ENCODE results near the gene H2BK1. TPM values are rescaled to one million over a fixed set of nuclear protein-coding genes. Genes with fewer than 3 reads are reported as not detected.

Gene H2BK1
- total RNA-seq, 1 donor from 2014 or later: not detected

DNA sequence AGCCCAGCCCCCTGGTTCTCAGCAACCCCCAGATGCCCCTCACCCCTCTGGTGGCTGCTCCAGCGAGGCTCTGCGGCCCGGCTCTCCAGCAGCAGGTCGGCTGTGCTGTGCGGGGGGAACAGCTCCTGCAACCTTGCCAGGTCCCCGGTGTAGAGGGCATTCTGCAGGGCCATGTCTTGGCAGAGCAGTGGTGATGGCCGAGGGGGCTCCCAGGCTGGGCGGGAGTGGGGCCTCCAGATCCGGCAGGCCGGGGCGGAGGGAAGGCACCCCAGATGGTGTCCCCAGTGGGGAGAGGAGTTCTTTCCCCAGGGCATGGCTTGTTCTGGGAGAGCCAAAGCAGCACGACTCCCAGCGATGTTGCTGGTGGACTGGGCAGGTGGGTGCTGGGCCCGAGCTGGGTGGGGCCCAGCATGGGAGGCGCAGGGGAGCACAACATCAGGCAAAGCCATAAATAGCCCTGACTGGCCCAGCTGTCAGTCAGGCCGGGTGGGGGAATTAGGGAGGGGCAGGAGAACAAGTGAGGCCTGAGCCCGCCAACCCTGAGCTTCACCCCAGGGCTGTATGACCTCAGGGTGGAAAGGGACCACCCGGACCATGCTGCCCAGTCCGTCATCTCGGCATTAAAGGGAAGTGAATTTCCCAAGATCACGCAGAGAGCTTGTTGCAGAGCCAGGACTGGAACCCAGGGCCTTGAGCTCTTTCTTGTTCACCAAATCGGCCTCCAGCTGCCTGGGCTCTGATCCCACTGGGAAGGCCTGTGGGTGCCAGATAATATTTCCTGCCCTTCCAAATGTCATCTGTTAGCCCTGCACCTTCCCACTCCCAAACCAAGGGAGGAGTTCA lies 22.7 kb downstream of the H2BK1 start:
- H3K4me1 Mint-ChIP-seq (ENCODE audit: low read depth): no peaks in the 10 kb centered on the region
- peaks cover 29% of the 10 kb centered on the region for H3K27me3 Mint-ChIP-seq
- no peak overlapping the region for H3K4me3 Mint-ChIP-seq (ENCODE audit: low read depth)
- no peak overlapping the region for H3K27ac Mint-ChIP-seq
- TF ChIP-seq, protein P1, sequence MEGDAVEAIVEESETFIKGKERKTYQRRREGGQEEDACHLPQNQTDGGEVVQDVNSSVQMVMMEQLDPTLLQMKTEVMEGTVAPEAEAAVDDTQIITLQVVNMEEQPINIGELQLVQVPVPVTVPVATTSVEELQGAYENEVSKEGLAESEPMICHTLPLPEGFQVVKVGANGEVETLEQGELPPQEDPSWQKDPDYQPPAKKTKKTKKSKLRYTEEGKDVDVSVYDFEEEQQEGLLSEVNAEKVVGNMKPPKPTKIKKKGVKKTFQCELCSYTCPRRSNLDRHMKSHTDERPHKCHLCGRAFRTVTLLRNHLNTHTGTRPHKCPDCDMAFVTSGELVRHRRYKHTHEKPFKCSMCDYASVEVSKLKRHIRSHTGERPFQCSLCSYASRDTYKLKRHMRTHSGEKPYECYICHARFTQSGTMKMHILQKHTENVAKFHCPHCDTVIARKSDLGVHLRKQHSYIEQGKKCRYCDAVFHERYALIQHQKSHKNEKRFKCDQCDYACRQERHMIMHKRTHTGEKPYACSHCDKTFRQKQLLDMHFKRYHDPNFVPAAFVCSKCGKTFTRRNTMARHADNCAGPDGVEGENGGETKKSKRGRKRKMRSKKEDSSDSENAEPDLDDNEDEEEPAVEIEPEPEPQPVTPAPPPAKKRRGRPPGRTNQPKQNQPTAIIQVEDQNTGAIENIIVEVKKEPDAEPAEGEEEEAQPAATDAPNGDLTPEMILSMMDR (IDR thresholded peaks at IDR 0.05; ENCODE audit: unreplicated experiment): no peak
- H3K36me3 Mint-ChIP-seq (ENCODE audit: insufficient read depth): no peaks in the 10 kb centered on the region
- no peaks in the 10 kb centered on the region for H3K9me3 Mint-ChIP-seq (ENCODE audit: low read depth)
- no peak for DNase-seq (ENCODE audit: low spot score, unreplicated experiment)

DNA sequence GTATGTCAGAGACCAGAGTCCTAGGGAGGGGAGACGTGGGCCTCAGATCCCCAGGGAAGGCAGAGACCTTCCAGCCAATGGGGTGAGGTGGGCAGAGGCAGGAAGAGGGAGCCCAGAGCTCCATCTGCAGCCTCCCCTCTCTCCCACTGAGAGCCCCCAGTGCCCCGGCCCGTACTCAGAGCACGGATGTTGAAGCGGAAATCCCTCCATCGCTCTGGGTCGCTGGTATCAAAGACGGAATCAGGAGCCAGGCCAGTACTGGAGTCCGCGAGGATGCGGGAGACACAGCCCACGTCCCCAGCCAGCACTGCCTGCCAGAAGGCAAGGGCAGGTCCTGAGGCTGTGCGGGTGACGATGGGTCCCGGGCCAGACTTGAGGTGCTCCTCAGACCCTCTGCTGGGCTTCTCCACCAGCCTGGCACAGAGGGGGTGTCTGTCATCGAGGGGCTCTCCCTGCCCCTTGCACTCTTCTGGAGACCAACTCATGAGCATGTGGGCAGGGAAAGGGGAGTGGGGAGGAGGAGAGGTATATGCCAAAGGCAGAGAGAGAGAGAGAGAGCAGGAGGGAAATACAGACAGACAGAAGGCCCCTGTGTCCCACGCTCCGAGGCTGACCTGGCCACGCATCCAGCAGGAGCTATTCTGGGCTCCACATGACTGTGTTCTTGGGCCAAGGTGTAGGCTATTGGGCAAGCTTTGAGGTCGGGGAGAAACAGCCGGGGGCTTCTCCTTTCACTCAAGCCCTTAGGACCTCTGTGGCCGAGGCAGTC lies 23.5 kb downstream of the H2BK1 start, which contains the start of gene ASB10:
Gene ASB10 (minus strand): TSS at position 611 of the 769 bp plus-strand sequence. CDS start 120 bp downstream, at position 491.
- TF ChIP-seq, protein P1 (IDR thresholded peaks at IDR 0.05; ENCODE audit: unreplicated experiment): no peak
- no peak for DNase-seq (ENCODE audit: low spot score, unreplicated experiment)
- Mint-ChIP-seq H3K27me3 (peaks cover 33% of the 10 kb centered on the region), H3K36me3 (ENCODE audit: insufficient read depth) (no peaks in the 10 kb centered on the region), H3K4me1 (ENCODE audit: low read depth) (no peaks in the 10 kb centered on the region), H3K27ac (no peak within 1 kb of the TSS), H3K4me3 (ENCODE audit: low read depth) (no peak within 1 kb of the TSS), H3K9me3 (ENCODE audit: low read depth) (no peaks in the 10 kb centered on the region)

DNA sequence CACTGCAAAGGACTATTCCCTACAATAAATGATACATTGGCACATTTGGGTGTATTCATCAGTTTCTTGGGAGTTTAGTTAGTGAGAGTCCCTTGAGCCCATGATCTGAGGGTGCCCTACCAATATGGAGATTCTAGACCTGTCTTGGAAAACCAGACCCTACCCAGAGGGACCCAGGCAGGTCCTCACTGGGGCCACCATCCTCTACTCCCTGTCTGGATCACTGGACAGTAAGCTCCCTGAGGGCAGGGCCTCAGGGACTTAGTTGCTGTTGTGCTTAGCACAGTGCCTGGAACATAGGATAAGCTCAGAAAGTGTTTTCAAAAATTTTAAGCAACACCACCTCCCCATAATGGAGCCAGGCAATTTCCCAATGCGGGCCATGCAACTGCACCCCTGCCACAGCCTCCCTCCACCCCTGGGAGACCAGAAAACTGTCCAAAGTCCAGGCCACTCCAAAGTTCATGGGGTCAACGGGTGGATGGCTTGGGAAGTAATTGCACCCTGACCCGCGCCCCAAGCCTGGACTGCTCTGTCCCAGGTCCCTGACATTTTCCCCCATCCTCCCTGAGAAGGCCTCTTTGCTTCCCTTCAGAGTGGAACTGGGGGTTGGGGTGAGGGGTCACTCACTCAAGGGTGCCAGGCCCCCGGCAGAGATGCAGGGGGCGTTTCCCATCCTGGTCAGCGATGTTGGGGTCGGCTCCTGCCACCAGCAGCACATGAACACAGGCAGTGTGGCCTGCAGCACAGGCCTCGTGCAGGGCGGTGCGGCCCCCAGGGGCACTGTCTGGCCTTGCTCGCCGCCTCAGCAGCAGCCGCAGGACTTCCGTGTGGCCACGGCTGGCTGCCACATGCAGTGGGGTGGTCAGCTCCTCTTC lies 24.3 kb downstream of the H2BK1 start:
- Mint-ChIP-seq H3K36me3 (ENCODE audit: insufficient read depth) (no peaks in the 10 kb centered on the region), H3K27me3 (peaks cover 31% of the 10 kb centered on the region), H3K4me1 (ENCODE audit: low read depth) (no peaks in the 10 kb centered on the region), H3K9me3 (ENCODE audit: low read depth) (no peaks in the 10 kb centered on the region), H3K4me3 (ENCODE audit: low read depth) (no peak overlapping the region), H3K27ac (no peak overlapping the region)
- TF ChIP-seq, protein P1 (IDR thresholded peaks at IDR 0.05; ENCODE audit: unreplicated experiment): no peak
- DNase-seq (ENCODE audit: low spot score, unreplicated experiment): no peak

DNA sequence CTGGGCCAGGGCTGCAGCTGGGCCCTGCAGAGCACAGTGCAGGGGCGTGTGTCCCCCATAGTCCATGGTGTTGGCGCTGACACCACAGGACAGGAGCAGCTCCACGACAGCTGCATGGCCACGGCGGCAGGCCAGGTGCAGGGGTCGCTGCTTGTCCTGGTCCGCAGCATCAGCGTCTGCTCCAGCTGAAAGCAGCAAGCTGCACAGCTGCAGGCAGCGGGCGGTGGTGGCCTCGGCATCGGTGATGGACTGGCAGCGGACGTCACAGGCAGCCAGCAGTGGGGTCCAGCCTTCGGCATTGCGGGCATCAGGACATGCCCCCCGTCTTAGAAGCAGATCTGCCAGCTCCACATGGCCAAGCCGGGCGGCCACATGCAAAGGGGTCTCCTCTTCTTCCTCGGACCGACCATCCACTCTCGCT lies 29.3 kb downstream of the H2BK1 start:
- no peak for DNase-seq (ENCODE audit: low spot score, unreplicated experiment)
- Mint-ChIP-seq H3K27ac (no peak overlapping the region), H3K4me1 (ENCODE audit: low read depth) (no peaks in the 10 kb centered on the region), H3K4me3 (ENCODE audit: low read depth) (no peak overlapping the region), H3K9me3 (ENCODE audit: low read depth) (no peaks in the 10 kb centered on the region), H3K36me3 (ENCODE audit: insufficient read depth) (no peaks in the 10 kb centered on the region), H3K27me3 (peaks cover 42% of the 10 kb centered on the region)
- TF ChIP-seq, protein P1 (IDR thresholded peaks at IDR 0.05; ENCODE audit: unreplicated experiment): no peak

Measured in progenitor cell of endocrine pancreas (in vitro differentiated cells).